ENCODE measurements around the gene RPLP2. TPM values are rescaled to one million over a fixed set of nuclear protein-coding genes. Genes with fewer than 3 reads are reported as not detected.

Gene RPLP2
- 2,582 to 2,814 TPM (median 2,761 TPM) in 3 replicates for total RNA-seq (2021)
- percentile 99 among the genes with signal in this experiment for Bru-seq, nascent RNA
- long read RNA-seq, experiment 1, transcript RPLP2-201 (5 exons, 781 nt) = major isoform, 269 of 307 reads
- long read RNA-seq, experiment 1, transcript RPLP2-205 (2 exons, 646 nt) = minor isoform, 9 of 307 reads
- long read RNA-seq, experiment 1, transcript RPLP2-203 (3 exons, 489 nt) = minor isoform, 5 of 307 reads
- long read RNA-seq, experiment 1, partial matches to known transcripts = 10 of 307 reads
- long read RNA-seq, experiment 1, other reads (novel, unspliced or antisense) = 9 of 307 reads
- long read RNA-seq, experiment 2, transcript RPLP2-205 (2 exons, 646 nt) = minor isoform, 17 of 3,310 reads
- long read RNA-seq, experiment 2, transcript RPLP2-207 (4 exons, 637 nt) = minor isoform, 102 of 3,310 reads
- long read RNA-seq, experiment 2, transcript RPLP2-201 (5 exons, 781 nt) = major isoform, 2,695 of 3,310 reads
- long read RNA-seq, experiment 2, transcript RPLP2-203 (3 exons, 489 nt) = minor isoform, 12 of 3,310 reads
- long read RNA-seq, experiment 2, partial matches to known transcripts = 38 of 3,310 reads
- long read RNA-seq, experiment 2, other reads (novel, unspliced or antisense) = 446 of 3,310 reads
- long read RNA-seq, experiment 3, transcript RPLP2-207 (4 exons, 637 nt) = minor isoform, 5 of 24 reads
- long read RNA-seq, experiment 3, transcript RPLP2-201 (5 exons, 781 nt) = major isoform, 12 of 24 reads
- long read RNA-seq, experiment 3, partial matches to known transcripts = 3 of 24 reads
- long read RNA-seq, experiment 3, other reads (novel, unspliced or antisense) = 4 of 24 reads

DNA sequence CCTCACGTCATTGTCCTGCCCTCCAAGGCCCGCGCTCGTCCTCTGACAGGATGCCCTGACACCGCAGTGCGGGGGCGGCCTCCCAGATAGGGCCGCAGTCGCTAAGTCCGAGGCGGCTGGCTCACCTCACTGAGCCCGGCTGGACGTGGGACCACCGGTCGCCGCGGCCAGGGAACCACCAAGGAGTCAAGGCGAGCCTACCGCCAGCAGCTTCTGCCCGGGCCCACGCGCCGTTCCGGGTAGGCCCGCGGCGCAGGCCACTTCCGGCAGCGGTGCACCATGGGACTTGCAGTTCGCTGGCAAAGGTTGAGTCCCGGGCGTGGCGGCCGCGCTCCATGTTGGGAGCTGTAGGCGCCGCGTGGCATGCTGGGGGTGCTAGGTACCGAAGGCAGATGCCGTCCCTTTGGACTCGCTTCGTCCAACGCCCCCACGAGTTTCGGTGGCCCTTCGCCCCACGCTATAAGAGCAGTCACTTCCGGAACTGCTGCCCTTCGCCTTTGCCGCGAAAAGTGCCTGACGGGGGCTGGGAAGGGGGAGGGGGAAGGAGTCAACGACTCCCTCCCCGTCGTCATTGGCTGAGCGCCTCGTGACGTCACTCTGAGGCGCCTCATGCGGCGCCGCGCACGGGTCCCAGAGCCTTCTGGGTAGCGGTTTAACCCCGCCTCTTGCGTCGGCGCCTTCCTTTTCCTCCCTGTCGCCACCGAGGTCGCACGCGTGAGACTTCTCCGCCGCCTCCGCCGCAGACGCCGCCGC is at the start of gene RPLP2:
RPLP2 (plus strand) TSS at position 681 of the 753 bp plus-strand sequence. CDS start 268 bp downstream, outside the sequence.
- Mint-ChIP-seq H3K36me3 (peaks cover 28% of the 10 kb centered on the region), H3K4me3 (peak within 1 kb of the TSS; percentile 92), H3K27ac (peak within 1 kb of the TSS; percentile 97), H3K4me1 (peaks cover 40% of the 10 kb centered on the region), H3K27me3 (ENCODE audit: low read depth) (no peaks in the 10 kb centered on the region), H3K9me3 (no peaks in the 10 kb centered on the region)
- ChIA-PET CTCF (interaction anchor here (0.8 to 2.2 kb wide), 6 partner anchors 11 to 255 kb away, joined by 3 to 13 read pairs (median 5); no protein-coding TSS in a partner anchor), POLR2A (interaction anchor here (0.6 to 2.0 kb wide), 7 partner anchors 10 to 26 kb away, joined by 3 to 18 read pairs (median 4); partner anchors contain the start of genes CD151, CRACR2B and PNPLA2)
- peak; percentile 97 for DNase-seq (ENCODE audit: low spot score)
- ATAC-seq = peak; percentile 66
- TF ChIP-seq, protein P1, sequence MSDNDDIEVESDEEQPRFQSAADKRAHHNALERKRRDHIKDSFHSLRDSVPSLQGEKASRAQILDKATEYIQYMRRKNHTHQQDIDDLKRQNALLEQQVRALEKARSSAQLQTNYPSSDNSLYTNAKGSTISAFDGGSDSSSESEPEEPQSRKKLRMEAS (CRISPR knock-in tag; IDR thresholded peaks at IDR 0.05) = peak; percentile 92
- TF ChIP-seq, protein P2, sequence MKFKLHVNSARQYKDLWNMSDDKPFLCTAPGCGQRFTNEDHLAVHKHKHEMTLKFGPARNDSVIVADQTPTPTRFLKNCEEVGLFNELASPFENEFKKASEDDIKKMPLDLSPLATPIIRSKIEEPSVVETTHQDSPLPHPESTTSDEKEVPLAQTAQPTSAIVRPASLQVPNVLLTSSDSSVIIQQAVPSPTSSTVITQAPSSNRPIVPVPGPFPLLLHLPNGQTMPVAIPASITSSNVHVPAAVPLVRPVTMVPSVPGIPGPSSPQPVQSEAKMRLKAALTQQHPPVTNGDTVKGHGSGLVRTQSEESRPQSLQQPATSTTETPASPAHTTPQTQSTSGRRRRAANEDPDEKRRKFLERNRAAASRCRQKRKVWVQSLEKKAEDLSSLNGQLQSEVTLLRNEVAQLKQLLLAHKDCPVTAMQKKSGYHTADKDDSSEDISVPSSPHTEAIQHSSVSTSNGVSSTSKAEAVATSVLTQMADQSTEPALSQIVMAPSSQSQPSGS (CRISPR knock-in tag; IDR thresholded peaks at IDR 0.05; ENCODE audit: borderline replicate concordance, low read depth) = 0 out of 2 replicates have a peak, but pooled peaks have one; percentile 41
- TF ChIP-seq, protein P3, sequence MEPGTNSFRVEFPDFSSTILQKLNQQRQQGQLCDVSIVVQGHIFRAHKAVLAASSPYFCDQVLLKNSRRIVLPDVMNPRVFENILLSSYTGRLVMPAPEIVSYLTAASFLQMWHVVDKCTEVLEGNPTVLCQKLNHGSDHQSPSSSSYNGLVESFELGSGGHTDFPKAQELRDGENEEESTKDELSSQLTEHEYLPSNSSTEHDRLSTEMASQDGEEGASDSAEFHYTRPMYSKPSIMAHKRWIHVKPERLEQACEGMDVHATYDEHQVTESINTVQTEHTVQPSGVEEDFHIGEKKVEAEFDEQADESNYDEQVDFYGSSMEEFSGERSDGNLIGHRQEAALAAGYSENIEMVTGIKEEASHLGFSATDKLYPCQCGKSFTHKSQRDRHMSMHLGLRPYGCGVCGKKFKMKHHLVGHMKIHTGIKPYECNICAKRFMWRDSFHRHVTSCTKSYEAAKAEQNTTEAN (CRISPR knock-in tag; IDR thresholded peaks at IDR 0.05) = 0 out of 2 replicates have a peak, but pooled peaks have one; percentile 81
- TF ChIP-seq E2F4 (CRISPR knock-in tag; IDR thresholded peaks at IDR 0.05; ENCODE audit: borderline replicate concordance, low read depth) (0 out of 2 replicates have a peak, but pooled peaks have one; percentile 77), NFE2L1 (CRISPR knock-in tag; IDR thresholded peaks at IDR 0.05) (peak; percentile 31; the same call in 1 of the 2 replicates), CREM (CRISPR knock-in tag; IDR thresholded peaks at IDR 0.05) (peak; percentile 91), FOXP1 (CRISPR knock-in tag; IDR thresholded peaks at IDR 0.05; ENCODE audit: borderline replicate concordance) (peak; percentile 90), GABPB1 (CRISPR knock-in tag; IDR thresholded peaks at IDR 0.05) (peak; percentile 90), CREB1 (CRISPR knock-in tag; IDR thresholded peaks at IDR 0.05) (peak; percentile 57), ZNF423 (CRISPR knock-in tag; IDR thresholded peaks at IDR 0.05) (no peak), NR2C2 (CRISPR knock-in tag; IDR thresholded peaks at IDR 0.05) (0 out of 2 replicates have a peak, but pooled peaks have one; percentile 55), ARID4B (CRISPR knock-in tag; IDR thresholded peaks at IDR 0.05; ENCODE audit: borderline replicate concordance) (peak; percentile 91), FOXP4 (CRISPR knock-in tag; IDR thresholded peaks at IDR 0.05) (peak; percentile 51; the same call in 1 of the 2 replicates), ELF4 (CRISPR knock-in tag; IDR thresholded peaks at IDR 0.05; ENCODE audit: low read depth) (no peak), CTCF (IDR thresholded peaks at IDR 0.05) (no peak), E2F5 (CRISPR knock-in tag; IDR thresholded peaks at IDR 0.05) (0 out of 2 replicates have a peak, but pooled peaks have one; percentile 32), JAZF1 (CRISPR knock-in tag; IDR thresholded peaks at IDR 0.05) (no peak), FOXK1 (CRISPR knock-in tag; IDR thresholded peaks at IDR 0.05) (peak; percentile 62; the same call in 1 of the 2 replicates)
